H1 (cell line): ENCODE results near the gene TIMP4. TPM values are rescaled to one million over a fixed set of nuclear protein-coding genes. Genes with fewer than 3 reads are reported as not detected.

Source experiments
- CTCF ChIA-PET: fragments of 300-600 bp; sonication (Branson Sonifier 250); formaldehyde crosslinking; loops from one replicate; lab custom pipeline; 2021; ENCODE audit not compliant: partially characterized antibody; lab: Charles Lee
- POLR2A ChIA-PET: fragments of 300-600 bp; sonication (Branson Sonifier 250); formaldehyde crosslinking; loops from one replicate; lab custom pipeline; 2021; ENCODE audit warnings: inconsistent platforms; ENCODE audit not compliant: partially characterized antibody; lab: Charles Lee
- DNase-seq, 2 experiments: peaks; one replicate each; pipeline versions ENCODE4 v3.0.0 to v3.0.0-alpha.2; 2010 to 2022; ENCODE audit warnings: low spot score in 2 of 2, low read depth in 1 of 2, mixed read lengths in 1 of 2
- FAIRE-seq: peaks from 2 replicates; lab custom pipeline; 2011; peaks lifted over from hg19 to GRCh38; lab: Jason Lieb, UNC
- H2AFZ ChIP-seq: 2 replicates; pipeline ENCODE4 v1.8.1; 2012; ENCODE audit warnings: low read length, inconsistent platforms
- H2AK5ac ChIP-seq: 2 replicates; pipeline ENCODE4 v1.6.1; 2013; ENCODE audit warnings: low read depth, low read length
- H2BK120ac ChIP-seq: replicated peaks from 2 replicates; pipeline ENCODE3; 2013; ENCODE audit warnings: low read depth, low read length, inconsistent platforms
- H2BK12ac ChIP-seq: 2 replicates; pipeline ENCODE4 v1.6.1; 2013; ENCODE audit warnings: low read depth, low read length
- H2BK15ac ChIP-seq: 2 replicates; pipeline ENCODE4 v1.6.1; 2013; ENCODE audit warnings: low read length
- H2BK20ac ChIP-seq: 2 replicates; pipeline ENCODE4 v1.6.1; 2013; ENCODE audit warnings: low read length
- H2BK5ac ChIP-seq: 2 replicates; pipeline ENCODE4 v1.6.1; 2013; ENCODE audit warnings: low read depth, low read length
- H3K14ac ChIP-seq: 2 replicates; pipeline ENCODE4 v1.6.1; 2013; ENCODE audit warnings: inconsistent platforms; ENCODE audit not compliant: insufficient read length
- H3K18ac ChIP-seq: 2 replicates; pipeline ENCODE4 v1.6.1; 2013; ENCODE audit warnings: low read length; ENCODE audit errors: extremely low read depth
- H3K23ac ChIP-seq: 2 replicates; pipeline ENCODE4 v1.6.1; 2013; ENCODE audit warnings: inconsistent platforms; ENCODE audit not compliant: insufficient read length
- H3K23me2 ChIP-seq: 2 replicates; pipeline ENCODE4 v1.6.1; 2013; ENCODE audit warnings: low read depth, low read length
- H3K27ac ChIP-seq: 2 replicates; pipeline ENCODE4 v1.6.1; 2011; ENCODE audit warnings: low read depth, low read length, inconsistent platforms
- H3K27me3 ChIP-seq, 4 experiments: replicated peaks in 1 of 4; 1 replicate in 1 of 4; 2 replicates in 3 of 4; pipeline versions ENCODE4 v1.6.1 to v1.8.1; 2011 to 2013; ENCODE audit warnings: low read length in 3 of 4, mild to moderate bottlenecking in 3 of 4, inconsistent platforms in 2 of 4, mixed read lengths in 2 of 4, moderate library complexity in 1 of 4; ENCODE audit not compliant: control insufficient read depth in 3 of 4, insufficient read depth in 3 of 4; ENCODE audit errors: extremely low read depth in 1 of 4
- H3K36me3 ChIP-seq, 4 experiments: 2 replicates each; pipeline versions ENCODE4 v1.6.1 to v1.8.1; 2011 to 2013; ENCODE audit warnings: mild to moderate bottlenecking in 4 of 4, low read length in 3 of 4, moderate library complexity in 2 of 4, control low read depth in 1 of 4, inconsistent platforms in 1 of 4; ENCODE audit not compliant: insufficient read depth in 4 of 4, control insufficient read depth in 2 of 4
- H3K4ac ChIP-seq: replicated peaks from 2 replicates; pipeline ENCODE3; 2013; ENCODE audit warnings: low read length, low read depth, mixed read lengths, inconsistent platforms; ENCODE audit not compliant: insufficient read length
- H3K4me1 ChIP-seq, 4 experiments: replicated peaks in 1 of 4; 1 replicate in 1 of 4; 2 replicates in 3 of 4; pipeline versions ENCODE4 v1.6.1 to v1.8.1; 2011 to 2013; ENCODE audit warnings: low read length in 3 of 4, inconsistent platforms in 2 of 4, mixed read lengths in 1 of 4; ENCODE audit not compliant: insufficient read depth in 4 of 4, control insufficient read depth in 3 of 4
- H3K4me2 ChIP-seq, 2 experiments: 2 replicates each; pipeline versions ENCODE4 v1.6.1 to v1.8.1; 2011 to 2013; ENCODE audit warnings: low read depth in 2 of 2, low read length in 2 of 2, control low read depth in 1 of 2, inconsistent platforms in 1 of 2, mild to moderate bottlenecking in 1 of 2; ENCODE audit not compliant: insufficient read depth in 1 of 2
- H3K4me3 ChIP-seq, 4 experiments: fragments of 200-600, 300-600 bp in 1 of 4; sonication (generic), shearing (Covaris generic), sonication (Bioruptor Twin) in 1 of 4; 2 replicates each; pipeline versions ENCODE4 v1.5.1 to v1.8.1; 2011 to 2016; ENCODE audit warnings: low read length in 4 of 4, low read depth in 3 of 4, control low read depth in 2 of 4, inconsistent platforms in 2 of 4, mild to moderate bottlenecking in 2 of 4, mixed read lengths in 1 of 4, moderate library complexity in 1 of 4; ENCODE audit not compliant: insufficient read depth in 2 of 4; ENCODE audit errors: extremely low read depth in 1 of 4
- H3K56ac ChIP-seq: replicated peaks from 2 replicates; pipeline ENCODE3; 2013; ENCODE audit warnings: low read depth, mild to moderate bottlenecking, mixed read lengths, low read length, inconsistent platforms; ENCODE audit not compliant: insufficient read length
- H3K79me1 ChIP-seq: 2 replicates; pipeline ENCODE4 v1.6.1; 2013; ENCODE audit warnings: low read depth, low read length, control low read depth
- H3K79me2 ChIP-seq, 2 experiments: 2 replicates each; pipeline versions ENCODE4 v1.6.1 to v1.8.1; 2012 to 2013; ENCODE audit warnings: low read length in 2 of 2, mild to moderate bottlenecking in 2 of 2, inconsistent platforms in 1 of 2; ENCODE audit not compliant: insufficient read depth in 2 of 2, control insufficient read depth in 1 of 2
- H3K9ac ChIP-seq, 4 experiments: replicated peaks in 1 of 4; 1 replicate in 1 of 4; 2 replicates in 3 of 4; pipeline versions ENCODE4 v1.6.1 to v1.8.1; 2011 to 2013; ENCODE audit warnings: low read depth in 3 of 4, low read length in 3 of 4, control low read depth in 2 of 4, mild to moderate bottlenecking in 2 of 4, moderate library complexity in 2 of 4, inconsistent platforms in 1 of 4; ENCODE audit errors: extremely low read depth in 1 of 4
- H3K9me3 ChIP-seq, 2 experiments: 2 replicates each; pipeline versions ENCODE4 v1.6.1 to v1.8.1; 2012 to 2013; ENCODE audit warnings: mild to moderate bottlenecking in 2 of 2, moderate library complexity in 2 of 2, control low read depth in 1 of 2, inconsistent platforms in 1 of 2, low read depth in 1 of 2, low read length in 1 of 2, mixed read lengths in 1 of 2; ENCODE audit not compliant: insufficient read depth in 2 of 2
- H4K20me1 ChIP-seq, 2 experiments: replicated peaks in 1 of 2; 2 replicates each; pipeline versions ENCODE3 to v1.8.1; 2011 to 2013; ENCODE audit warnings: inconsistent platforms in 2 of 2, low read length in 2 of 2, mild to moderate bottlenecking in 1 of 2; ENCODE audit not compliant: insufficient read depth in 2 of 2, control insufficient read depth in 1 of 2
- H4K5ac ChIP-seq: 2 replicates; pipeline ENCODE4 v1.6.1; 2013; ENCODE audit warnings: low read length, low read depth, mixed read lengths, inconsistent platforms; ENCODE audit not compliant: insufficient read length
- H4K8ac ChIP-seq: 2 replicates; pipeline ENCODE4 v1.8.0; 2013; ENCODE audit warnings: mild to moderate bottlenecking, moderate library complexity, low read length, inconsistent platforms; ENCODE audit not compliant: insufficient read depth; ENCODE audit errors: extremely low read depth
- H4K91ac ChIP-seq: replicated peaks from 2 replicates; pipeline ENCODE3; 2013; ENCODE audit warnings: low read length, mixed read lengths, inconsistent platforms; ENCODE audit not compliant: insufficient read length
- CBX8 ChIP-seq: fragments of 300-800, 300-1000 bp; sonication (generic); IDR thresholded peaks from 2 replicates; pipeline ENCODE4 v1.7.1; 2016; ENCODE audit warnings: low read depth, low read length, borderline replicate concordance
- EZH2 ChIP-seq: fragments of 200-600 bp; sonication (generic); IDR thresholded peaks from 2 replicates; pipeline ENCODE4 v1.7.1; 2012; ENCODE audit warnings: low read depth, mild to moderate bottlenecking, moderate library complexity, low read length, inconsistent platforms; ENCODE audit not compliant: severe bottlenecking
- KDM1A ChIP-seq: fragments of 200-600, 300-600 bp; sonication (generic); IDR thresholded peaks from 2 replicates; pipeline ENCODE4 v1.7.1; 2016; ENCODE audit warnings: mild to moderate bottlenecking, low read length, borderline replicate concordance
- TAF1 ChIP-seq: IDR thresholded peaks from 2 replicates; pipeline ENCODE4 v1.6.1; 2011; ENCODE audit warnings: mild to moderate bottlenecking, low read depth, low read length
- WGBS, 2 experiments: shearing (Covaris generic) in 1 of 2; methylation state at CpG; one replicate each; pipeline versions ENCODE4 v1.1.6 to v1.1.7; 2013 to 2015; ENCODE audit warnings: low lambda C conversion rate in 2 of 2, mixed read lengths in 2 of 2, inconsistent platforms in 1 of 2, low coverage in 1 of 2, missing lambda C conversion rate in 1 of 2; ENCODE audit not compliant: insufficient replicate concordance in 2 of 2, insufficient coverage in 1 of 2, insufficient read length in 1 of 2; ENCODE audit errors: extremely low coverage in 1 of 2, missing lambda C conversion rate in 1 of 2; 5-methylcytosine and 5-hydroxymethylcytosine counted together
- polyA plus RNA-seq, 7 experiments: library from polyadenylated mRNA; depleted of rRNA in 3 of 7; stranded (reverse) in 5 of 7; unstranded in 2 of 7; fragments of >200 nt in 5 of 7; fragments of 200-250 nt in 2 of 7; gene quantifications; 1 replicate in 5 of 7; 2 replicates in 1 of 7; 4 replicates in 1 of 7; pipeline versions ENCODE4 v1.2.1 to v1.2.3, GENCODE V29; 2011 to 2013; ENCODE audit warnings: missing spikeins in 2 of 7, mixed read lengths in 2 of 7
- total RNA-seq: library from RNA; stranded (reverse); fragmentation: NEBNext Ultra II Directional; extraction: Animal tissue kit (Norgen Biotek cat#: 25700); gene quantifications from 2 replicates; pipeline ENCODE4 v1.2.1, GENCODE V29; 2021

TIMP4 gene
- total and polyA plus RNA-seq, 2 of the 8 experiments (the other 6 are each of a cell fraction or from before 2014, with no cell fraction given) = 5.1 to 8.7 TPM

DNA sequence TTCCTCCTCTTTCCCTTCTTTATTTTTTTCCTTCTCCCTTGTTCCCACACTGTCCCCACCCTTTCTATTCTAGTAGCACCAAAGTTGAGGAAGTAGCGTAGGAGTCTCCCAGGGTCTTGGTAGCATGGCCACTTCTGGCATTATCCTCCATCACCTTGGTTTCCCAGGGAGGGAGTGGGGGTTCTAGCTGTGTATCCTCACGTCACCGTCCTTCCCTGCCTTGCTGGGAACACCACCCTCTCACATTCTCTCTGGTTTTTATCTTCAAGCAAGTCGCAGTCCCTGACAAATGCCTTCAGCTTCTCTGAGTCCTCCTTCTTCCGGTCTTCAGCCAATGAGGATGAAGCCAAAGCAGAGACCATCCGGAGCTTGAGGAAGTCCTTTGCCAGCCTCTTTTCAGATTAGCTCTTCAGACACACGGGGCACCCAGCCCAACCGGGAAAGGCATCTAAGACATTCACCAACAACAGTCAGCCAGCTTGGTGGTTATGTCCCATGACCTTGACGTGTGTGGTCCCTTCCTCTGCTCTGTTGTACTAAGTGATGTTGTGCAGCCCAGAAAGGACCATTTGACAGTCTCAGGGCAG lies 31.6 kb upstream of the TIMP4 start:
- Histone ChIP-seq H3K27me3 (no peaks in the 10 kb centered on the region), H3K14ac (no peak overlapping the region), H4K91ac (no peak overlapping the region), H3K4me3 (no peak overlapping the region), H3K27ac (no peak overlapping the region), H3K36me3 (no peaks in the 10 kb centered on the region), H3K79me2 (no peaks in the 10 kb centered on the region), H2BK5ac (no peak overlapping the region), H3K9me3 (no peaks in the 10 kb centered on the region), H2AK5ac (no peak overlapping the region), H2BK120ac (no peak overlapping the region), H2BK15ac (no peak overlapping the region), H3K18ac (no peak overlapping the region), H3K23ac (no peak overlapping the region), H3K4me1 (peaks cover 0 to 1% (median 0%) of the 10 kb centered on the region in 4 experiments; a peak in 1 of 7 replicates), H3K4me2 (no peak overlapping the region), H2BK20ac (no peak overlapping the region), H3K56ac (no peak overlapping the region), H2AFZ (no peak overlapping the region), H3K4ac (no peak overlapping the region), H4K8ac (no peak overlapping the region), H4K20me1 (no peaks in the 10 kb centered on the region), H4K5ac (no peak overlapping the region), H3K79me1 (no peaks in the 10 kb centered on the region), H2BK12ac (no peak overlapping the region), H3K9ac (no peak overlapping the region), H3K23me2 (no peaks in the 10 kb centered on the region; the same call in 1 of the 2 replicates)
- WGBS, 2 experiments = 82% methylated on average over 9 of the region's 9 CpGs; no CpG with 5 or more reads in 1 of the 2 experiments
- DNase-seq (no peak), FAIRE-seq (no peak)
- TF ChIP-seq TAF1 (no peak), EZH2 (no peak), CBX8 (no peak), KDM1A (no peak)
- ChIA-PET POLR2A (no interaction called here), CTCF (interaction anchor here (1.2 to 7.2 kb wide), 2 partner anchors 13 to 55 kb away, joined by 7 to 54 read pairs; no protein-coding TSS in a partner anchor)
